Kidney epithelial cell (primary cell): Measurements from ENCODE around the gene URM1. TPM values are rescaled to one million over a fixed set of nuclear protein-coding genes. Genes with fewer than 3 reads are reported as not detected.

Source experiments
- DNase-seq: peaks from one replicate; pipeline ENCODE4 v3.0.0-alpha.2; 2010; ENCODE audit warnings: low read depth
- H3K27me3 ChIP-seq: 2 replicates; pipeline ENCODE4 v1.6.0; 2011; ENCODE audit warnings: low read length; ENCODE audit not compliant: control insufficient read depth, insufficient read depth
- H3K36me3 ChIP-seq: 2 replicates; pipeline ENCODE4 v1.5.1; 2011; ENCODE audit warnings: low read length; ENCODE audit not compliant: control insufficient read depth, insufficient read depth
- H3K4me3 ChIP-seq: 2 replicates; pipeline ENCODE4 v1.5.1; 2011; ENCODE audit warnings: low read depth, mild to moderate bottlenecking, control low read depth, low read length
- CTCF ChIP-seq: IDR thresholded peaks from 2 replicates; pipeline ENCODE4 v1.5.1; 2011; ENCODE audit warnings: mild to moderate bottlenecking, moderate library complexity, low read length, control low read depth, inconsistent platforms; ENCODE audit not compliant: insufficient read depth, poor library complexity, severe bottlenecking
- total RNA-seq: library from RNA; depleted of rRNA; stranded (reverse); fragments of >200 nt; gene quantifications from 2 replicates; pipeline ENCODE4 v1.2.3, GENCODE V29; 2015

The URM1 gene
- total RNA-seq, 1 donor from 2014 or later, result 49.9 TPM

- TF ChIP-seq CTCF, result no peak
- no peak for DNase-seq
These were observed 34.6 kb downstream of the URM1 start for GRCh38 chr9:128405780-128406171.

GRCh38 chr9:128406848-128407391 is 35.7 kb downstream of the URM1 start:
- Histone ChIP-seq H3K4me3 (no peak overlapping the region), H3K36me3 (no peaks in the 10 kb centered on the region), H3K27me3 (peaks cover 14% of the 10 kb centered on the region)
- TF ChIP-seq CTCF, result no peak
- no peak for DNase-seq

More at GRCh38 chr9:128405780-128406171, 34.6 kb downstream of the URM1 start:
- Histone ChIP-seq H3K27me3 (peaks cover 11% of the 10 kb centered on the region), H3K36me3 (no peaks in the 10 kb centered on the region), H3K4me3 (no peak overlapping the region)

GRCh38 chr9:128408963-128409431 is 37.8 kb downstream of the URM1 start:
- TF ChIP-seq CTCF, result no peak
- no peaks in the 10 kb centered on the region for H3K36me3 ChIP-seq
- peaks cover 18% of the 10 kb centered on the region for H3K27me3 ChIP-seq
- no peak overlapping the region for H3K4me3 ChIP-seq
- DNase-seq, result no peak

GRCh38 chr9:128409450-128409849 is 38.3 kb downstream of the URM1 start:
- no peaks in the 10 kb centered on the region for H3K36me3 ChIP-seq
- peaks cover 18% of the 10 kb centered on the region for H3K27me3 ChIP-seq
- TF ChIP-seq CTCF, result no peak
- no peak overlapping the region for H3K4me3 ChIP-seq
- DNase-seq, result no peak

- Histone ChIP-seq H3K36me3 (no peaks in the 10 kb centered on the region), H3K27me3 (peaks cover 18% of the 10 kb centered on the region), H3K4me3 (no peak overlapping the region)
- DNase-seq, result no peak
- TF ChIP-seq CTCF, result peak; percentile 24
These were observed 38.8 kb downstream of the URM1 start for GRCh38 chr9:128409978-128410377.
